DMS 273 treated with DMSO at 0.1 percent for 48 hours (cell line): ENCODE measurements around the gene NAGS.
"Not testable (repeated sequence)": the region's sequence is repeated elsewhere in the genome, so short reads cannot be mapped to it uniquely, and the experiment has no call there.

ENCODE experiments used
- DNase-seq: peaks from one replicate; lab custom pipeline; 2025; lab: John Stamatoyannopoulos, UW

NAGS gene

GRCh38 chr17:43983515-43984411, 20.7 kb upstream of the NAGS start:
- DNase-seq: no peak

DNA sequence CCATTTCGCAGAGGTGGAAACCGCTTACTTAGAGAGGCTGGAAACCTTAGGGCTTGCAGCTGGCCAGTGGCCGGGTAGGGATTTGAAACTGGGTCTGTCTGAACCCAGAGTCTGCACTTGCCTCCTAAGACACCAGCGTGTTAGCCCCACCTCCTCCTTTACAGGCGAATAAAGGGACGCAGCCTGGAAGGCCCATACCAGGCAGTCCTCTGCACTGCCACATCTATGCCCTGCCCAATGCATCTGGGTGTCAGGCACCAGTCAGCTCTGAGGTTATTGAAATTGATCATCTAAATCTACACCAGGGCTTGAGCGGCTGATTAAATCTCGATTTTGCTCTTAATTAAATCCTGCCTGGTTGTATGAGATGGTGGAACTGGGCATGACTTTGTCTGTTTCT, 19.9 kb upstream of the NAGS start:
- DNase-seq: no peak

DNA sequence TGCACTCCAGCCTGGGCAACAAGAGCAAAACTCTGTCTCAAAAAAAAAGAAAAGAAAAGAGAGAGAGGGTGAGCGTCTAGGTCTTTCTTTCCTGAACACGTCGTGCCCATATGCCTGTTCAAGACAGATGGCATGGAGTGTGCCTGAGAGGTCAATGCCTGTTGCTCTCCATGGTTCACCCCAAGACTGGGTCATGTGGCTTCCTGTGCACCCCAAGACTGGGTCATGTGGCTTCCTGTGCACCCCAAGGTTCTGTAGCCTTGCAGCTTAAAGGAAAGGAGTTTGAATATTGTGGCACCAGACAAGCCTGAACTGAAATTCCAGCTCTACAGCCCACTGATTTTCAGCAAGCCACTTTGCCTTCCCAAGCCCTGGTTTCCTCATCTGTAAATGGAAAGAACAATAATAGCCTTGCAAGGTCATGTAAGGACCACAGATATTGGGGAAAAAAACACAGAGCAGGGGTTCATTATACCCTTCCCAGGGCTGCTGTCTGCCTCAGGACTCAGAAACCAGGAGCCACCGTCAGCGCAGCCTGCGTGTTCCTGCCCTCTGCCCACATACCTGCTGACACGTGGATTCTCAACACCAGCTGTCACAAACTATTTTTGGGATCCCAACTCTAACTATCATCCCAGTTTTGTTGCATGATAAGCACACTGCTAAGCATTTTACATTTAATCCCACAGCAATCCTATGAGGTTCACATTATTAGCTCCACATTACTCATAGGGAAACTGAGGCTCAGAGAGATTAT, 18.0 kb upstream of the NAGS start:
- no peak for DNase-seq

GRCh38 chr17:43987131-43988021, 17.0 kb upstream of the NAGS start:
- DNase-seq: no peak

DNA sequence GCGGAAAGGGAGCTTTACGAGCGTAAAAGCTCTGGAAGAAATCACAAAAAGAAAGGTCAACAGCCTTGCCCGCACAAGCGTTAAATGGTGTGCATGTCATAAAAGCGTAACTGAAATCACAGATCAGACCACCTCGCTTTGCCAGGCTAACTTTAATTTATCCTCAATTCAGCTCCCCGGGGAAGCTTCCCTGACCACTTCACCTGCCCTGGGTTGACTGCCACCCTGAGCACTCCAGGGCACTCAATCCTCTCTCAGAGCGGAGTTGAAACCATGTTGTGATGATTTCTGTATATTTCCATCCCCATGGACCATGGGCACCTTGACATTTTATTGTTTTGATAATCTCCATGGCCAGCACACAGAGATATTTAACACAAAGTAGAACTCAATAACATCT, 16.1 kb upstream of the NAGS start:
- no peak for DNase-seq

DNA sequence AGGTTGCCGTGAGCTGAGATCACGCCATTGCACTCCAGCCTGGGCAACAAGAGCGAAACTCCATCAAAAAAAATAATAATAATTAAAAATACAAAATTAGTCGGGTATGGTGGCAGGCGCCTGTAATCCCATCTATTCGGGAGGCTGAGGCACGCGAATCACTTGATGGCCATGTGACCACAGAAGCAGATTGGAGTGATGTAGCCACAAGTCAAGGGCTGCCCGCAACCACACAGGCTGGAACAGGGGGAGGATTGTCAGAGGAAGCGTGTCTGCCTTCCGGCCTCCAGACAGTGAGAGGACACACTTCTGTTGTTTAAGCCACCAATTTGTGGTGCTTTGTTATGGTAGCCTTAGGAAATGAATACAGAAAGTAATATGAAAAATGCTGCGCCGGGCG, 11.8 kb upstream of the NAGS start:
- DNase-seq: no peak

- no peak for DNase-seq
These were observed 9.9 kb upstream of the NAGS start for GRCh38 chr17:43994272-43995149.

- no peak for DNase-seq
These were observed 9.3 kb upstream of the NAGS start for GRCh38 chr17:43995150-43995471.

DNA sequence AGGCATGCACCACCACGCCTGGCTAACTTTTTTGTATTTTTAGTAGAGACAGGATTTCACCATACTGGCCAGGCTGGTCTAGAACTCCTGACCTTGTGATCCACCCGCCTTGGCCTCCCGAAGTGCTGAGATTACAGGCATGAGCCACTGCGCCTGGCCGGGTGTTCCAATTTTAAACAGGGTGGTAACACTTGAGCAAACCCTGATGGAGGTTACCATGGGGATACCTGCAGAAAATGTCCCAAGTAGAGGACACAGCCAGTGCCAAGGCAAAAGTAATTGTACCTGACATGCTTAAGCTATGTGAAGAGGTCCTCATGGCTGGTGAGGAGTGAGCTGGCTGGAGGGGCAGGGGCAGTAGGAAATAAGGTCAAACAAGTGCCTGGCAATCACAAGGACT, 7.2 kb upstream of the NAGS start:
- DNase-seq: not testable (repeated sequence)

GRCh38 chr17:43998552-43998951, 5.9 kb upstream of the NAGS start:
- no peak for DNase-seq

GRCh38 chr17:43999024-43999423, 5.4 kb upstream of the NAGS start:
- DNase-seq: no peak

- DNase-seq: no peak
These were observed 4.1 kb upstream of the NAGS start for GRCh38 chr17:44000141-44000860.

DNA sequence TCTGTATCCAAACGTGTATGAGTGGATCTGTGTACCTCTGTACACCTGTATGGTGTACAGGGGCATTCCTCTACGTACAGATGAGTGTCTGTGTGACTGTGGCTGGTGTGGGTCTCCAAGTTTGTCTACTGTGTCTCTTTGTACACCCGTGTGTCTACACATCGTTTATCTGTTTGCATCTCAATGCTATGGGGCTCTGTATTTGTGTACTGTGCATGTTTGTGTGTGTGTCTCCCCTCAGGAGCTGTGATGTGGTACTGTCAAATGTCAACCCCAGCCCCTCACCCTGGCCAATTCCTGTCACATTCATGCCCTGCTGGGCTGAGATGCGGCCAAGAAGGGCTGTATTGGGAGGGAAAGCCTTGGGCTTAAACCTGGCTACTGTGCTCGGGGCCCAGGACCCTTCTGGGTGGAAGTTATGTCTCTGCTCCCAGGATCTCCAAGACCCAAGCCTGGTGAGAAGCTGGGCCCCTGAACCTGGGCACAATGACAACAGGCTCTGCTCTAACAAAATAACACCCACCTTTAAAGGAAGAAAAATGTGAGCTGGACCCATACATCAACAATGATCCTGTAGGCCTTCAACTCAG, 3.5 kb upstream of the NAGS start:
- DNase-seq: no peak

DNA sequence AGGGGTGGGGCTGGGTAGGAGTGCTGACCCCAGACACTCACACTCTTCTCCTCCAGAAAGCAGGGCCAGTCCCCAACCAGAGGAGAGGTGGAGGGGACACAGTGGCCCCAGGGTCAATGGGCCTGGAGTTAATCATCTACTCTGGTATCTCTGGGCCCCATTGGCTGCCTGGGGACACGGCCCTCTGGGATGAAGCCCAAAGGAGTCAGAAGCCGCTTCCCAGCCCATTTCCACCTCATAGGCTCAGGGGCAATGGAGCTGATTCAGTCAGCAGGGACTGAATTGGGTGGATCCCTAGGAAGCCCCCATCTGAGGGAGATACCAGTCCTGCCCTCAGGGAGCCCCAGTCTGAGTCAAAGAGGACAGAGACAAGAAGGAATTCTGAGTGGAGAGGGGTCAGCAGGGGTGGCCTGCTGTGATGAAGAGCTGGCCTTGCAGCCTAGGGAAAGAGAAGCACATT, 2.9 kb upstream of the NAGS start:
- no peak for DNase-seq

GRCh38 chr17:44002141-44002848, 2.1 kb upstream of the NAGS start:
- DNase-seq: no peak

DNA sequence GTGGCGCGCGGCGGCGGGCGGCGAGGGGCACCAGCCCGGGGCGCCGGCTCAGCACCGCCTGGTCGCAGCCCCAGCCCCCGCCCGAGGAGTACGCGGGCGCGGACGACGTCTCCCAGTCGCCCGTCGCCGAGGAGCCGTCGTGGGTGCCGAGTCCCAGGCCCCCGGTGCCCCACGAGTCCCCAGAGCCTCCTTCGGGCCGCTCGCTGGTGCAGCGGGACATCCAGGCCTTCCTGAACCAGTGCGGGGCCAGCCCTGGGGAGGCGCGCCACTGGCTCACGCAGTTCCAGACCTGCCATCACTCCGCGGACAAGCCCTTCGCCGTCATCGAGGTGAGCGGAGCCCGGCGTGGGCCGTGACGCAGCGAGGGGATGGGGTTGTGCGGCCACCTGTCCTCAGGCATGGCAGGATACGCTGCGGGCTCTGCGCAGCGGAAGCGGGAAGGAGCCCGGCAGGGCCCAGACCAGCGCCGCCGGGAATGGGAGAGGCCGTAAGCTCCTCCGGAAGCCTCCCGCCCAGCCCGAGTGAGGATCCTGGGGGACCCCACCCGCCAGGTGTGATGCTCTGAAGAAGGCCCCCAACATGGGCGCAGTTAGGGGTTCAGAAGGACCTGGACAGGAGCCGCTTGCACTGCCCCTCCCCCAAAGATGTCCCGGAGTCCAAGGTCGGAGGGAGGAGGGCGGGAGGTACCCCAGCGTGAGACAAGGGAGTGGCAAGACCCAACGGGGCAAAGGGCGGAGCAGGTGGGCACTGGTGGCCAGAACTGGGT, 522 bp downstream of the NAGS start:
- DNase-seq: no peak

- no peak for DNase-seq
These were observed 1.3 kb downstream of the NAGS start for GRCh38 chr17:44005527-44006271.

- DNase-seq: no peak
These were observed 1.8 kb downstream of the NAGS start for GRCh38 chr17:44006272-44006597.
